Activated T-cell treated with anti-CD3 and anti-CD28 coated beads, Interleukin-2, amount 50 U/mL, for 24 hours (primary cell): ENCODE data around the gene ZNF621.

ENCODE experiments used
- DNase-seq: peaks from one replicate; pipeline ENCODE4 v3.0.0-alpha.2; 2020
- H3K27ac Mint-ChIP-seq: 2 replicates; pipeline ENCODE4 v1.8.0; 2020; ENCODE audit warnings: mild to moderate bottlenecking, mixed read lengths
- H3K27me3 Mint-ChIP-seq: 2 replicates; pipeline ENCODE4 v1.8.0; 2020; ENCODE audit warnings: mixed read lengths
- H3K36me3 Mint-ChIP-seq: 2 replicates; pipeline ENCODE4 v1.8.0; 2020; ENCODE audit warnings: low read depth, mixed read lengths
- H3K4me1 Mint-ChIP-seq: 2 replicates; pipeline ENCODE4 v1.8.0; 2020; ENCODE audit warnings: low read depth, mixed read lengths
- H3K4me3 Mint-ChIP-seq: 2 replicates; pipeline ENCODE4 v1.8.0; 2020; ENCODE audit warnings: mild to moderate bottlenecking, moderate library complexity, mixed read lengths
- H3K9me3 Mint-ChIP-seq: 2 replicates; pipeline ENCODE4 v1.8.0; 2020; ENCODE audit warnings: mixed read lengths

ZNF621 gene

GRCh38 chr3:40524568-40525285 lies at the start of gene ZNF621:
TSS of gene ZNF621 (plus strand) at chr3:40524960. CDS start at chr3:40525841, 881 bp downstream.
- no peaks in the 10 kb centered on the region for H3K27me3 Mint-ChIP-seq
- peak within 1 kb of the TSS; percentile 95 for H3K27ac Mint-ChIP-seq
- peak within 1 kb of the TSS; percentile 91 for H3K4me3 Mint-ChIP-seq
- peaks cover 21% of the 10 kb centered on the region for H3K4me1 Mint-ChIP-seq
- H3K9me3 Mint-ChIP-seq = no peaks in the 10 kb centered on the region
- H3K36me3 Mint-ChIP-seq = peaks cover 46% of the 10 kb centered on the region
- DNase-seq = peak; percentile 92

GRCh38 chr3:40476478-40477470 lies 48.0 kb upstream of the ZNF621 start, which contains the start of gene ZNF619:
TSS of gene ZNF619 (plus strand) at chr3:40477122. CDS start at chr3:40477980, 858 bp downstream.
- H3K4me3 Mint-ChIP-seq = peak within 1 kb of the TSS; percentile 86
- H3K27me3 Mint-ChIP-seq = no peaks in the 10 kb centered on the region
- no peaks in the 10 kb centered on the region for H3K9me3 Mint-ChIP-seq
- H3K27ac Mint-ChIP-seq = peak within 1 kb of the TSS; percentile 91
- H3K4me1 Mint-ChIP-seq = peaks cover 20% of the 10 kb centered on the region
- peaks cover 43% of the 10 kb centered on the region for H3K36me3 Mint-ChIP-seq
- DNase-seq = peak; percentile 76

- peaks cover 25% of the 10 kb centered on the region for H3K4me1 Mint-ChIP-seq
- H3K27ac Mint-ChIP-seq = peak overlapping the region; percentile 91
- no peaks in the 10 kb centered on the region for H3K9me3 Mint-ChIP-seq
- no peak for DNase-seq
- H3K27me3 Mint-ChIP-seq = no peaks in the 10 kb centered on the region
- peak overlapping the region; percentile 86 for H3K4me3 Mint-ChIP-seq
- H3K36me3 Mint-ChIP-seq = peaks cover 49% of the 10 kb centered on the region
Measured at GRCh38 chr3:40477666-40478065, 47.1 kb upstream of the ZNF621 start.

- Mint-ChIP-seq H3K4me3 (no peak overlapping the region), H3K4me1 (peaks cover 12% of the 10 kb centered on the region), H3K27ac (no peak overlapping the region), H3K36me3 (peaks cover 70% of the 10 kb centered on the region), H3K9me3 (peaks cover 24% of the 10 kb centered on the region), H3K27me3 (no peaks in the 10 kb centered on the region)
- no peak for DNase-seq
Measured at GRCh38 chr3:40487172-40487571, 37.6 kb upstream of the ZNF621 start.

- Mint-ChIP-seq H3K36me3 (peaks cover 44% of the 10 kb centered on the region), H3K4me1 (no peaks in the 10 kb centered on the region), H3K27me3 (no peaks in the 10 kb centered on the region), H3K4me3 (no peak overlapping the region), H3K9me3 (peaks cover 24% of the 10 kb centered on the region), H3K27ac (no peak overlapping the region)
- no peak for DNase-seq
Measured at GRCh38 chr3:40490916-40491315, 33.8 kb upstream of the ZNF621 start.

GRCh38 chr3:40494698-40495097 lies 30.1 kb upstream of the ZNF621 start:
- no peak overlapping the region for H3K4me3 Mint-ChIP-seq
- H3K4me1 Mint-ChIP-seq = no peaks in the 10 kb centered on the region
- no peak overlapping the region for H3K27ac Mint-ChIP-seq
- H3K9me3 Mint-ChIP-seq = peaks cover 4% of the 10 kb centered on the region
- DNase-seq = no peak
- peaks cover 9% of the 10 kb centered on the region for H3K36me3 Mint-ChIP-seq
- H3K27me3 Mint-ChIP-seq = no peaks in the 10 kb centered on the region

- H3K4me3 Mint-ChIP-seq = no peak overlapping the region
- no peaks in the 10 kb centered on the region for H3K4me1 Mint-ChIP-seq
- H3K27ac Mint-ChIP-seq = no peak overlapping the region
- no peak for DNase-seq
- no peaks in the 10 kb centered on the region for H3K27me3 Mint-ChIP-seq
- H3K9me3 Mint-ChIP-seq = no peaks in the 10 kb centered on the region
- no peaks in the 10 kb centered on the region for H3K36me3 Mint-ChIP-seq
Measured at GRCh38 chr3:40497288-40497687, 27.5 kb upstream of the ZNF621 start.

- H3K9me3 Mint-ChIP-seq = no peaks in the 10 kb centered on the region
- no peaks in the 10 kb centered on the region for H3K36me3 Mint-ChIP-seq
- no peak overlapping the region for H3K27ac Mint-ChIP-seq
- no peaks in the 10 kb centered on the region for H3K27me3 Mint-ChIP-seq
- no peak overlapping the region for H3K4me3 Mint-ChIP-seq
- DNase-seq = no peak
- peaks cover 5% of the 10 kb centered on the region for H3K4me1 Mint-ChIP-seq
Measured at GRCh38 chr3:40499952-40500351, 24.8 kb upstream of the ZNF621 start.

- no peak overlapping the region for H3K27ac Mint-ChIP-seq
- DNase-seq = no peak
- no peak overlapping the region for H3K4me3 Mint-ChIP-seq
- H3K36me3 Mint-ChIP-seq = peaks cover 7% of the 10 kb centered on the region
- no peaks in the 10 kb centered on the region for H3K27me3 Mint-ChIP-seq
- H3K9me3 Mint-ChIP-seq = no peaks in the 10 kb centered on the region
- peaks cover 25% of the 10 kb centered on the region for H3K4me1 Mint-ChIP-seq
Measured at GRCh38 chr3:40502034-40502433, 22.7 kb upstream of the ZNF621 start.

- Mint-ChIP-seq H3K4me1 (peaks cover 25% of the 10 kb centered on the region), H3K27ac (peak overlapping the region; percentile 91), H3K4me3 (peak overlapping the region; percentile 91), H3K36me3 (peaks cover 18% of the 10 kb centered on the region), H3K27me3 (no peaks in the 10 kb centered on the region), H3K9me3 (no peaks in the 10 kb centered on the region)
- no peak for DNase-seq
Measured at GRCh38 chr3:40504636-40505430, 19.9 kb upstream of the ZNF621 start.

- Mint-ChIP-seq H3K27me3 (no peaks in the 10 kb centered on the region), H3K4me3 (peak within 1 kb of the TSS; percentile 91), H3K9me3 (no peaks in the 10 kb centered on the region), H3K27ac (peak within 1 kb of the TSS; percentile 91), H3K36me3 (peaks cover 27% of the 10 kb centered on the region), H3K4me1 (peaks cover 25% of the 10 kb centered on the region)
- peak; percentile 75 for DNase-seq
Measured at GRCh38 chr3:40505599-40506462, 18.9 kb upstream of the ZNF621 start, which contains the start of gene ZNF620. TSS of gene ZNF620 (plus strand) at chr3:40506039. CDS start at chr3:40506353, 314 bp downstream.

- Mint-ChIP-seq H3K4me1 (peaks cover 8% of the 10 kb centered on the region), H3K27ac (no peak overlapping the region), H3K4me3 (no peak overlapping the region), H3K27me3 (no peaks in the 10 kb centered on the region), H3K9me3 (no peaks in the 10 kb centered on the region), H3K36me3 (peaks cover 59% of the 10 kb centered on the region)
- no peak for DNase-seq
Measured at GRCh38 chr3:40511031-40511718, 13.6 kb upstream of the ZNF621 start.

GRCh38 chr3:40516201-40516600 lies 8.6 kb upstream of the ZNF621 start:
- Mint-ChIP-seq H3K4me3 (no peak overlapping the region), H3K27me3 (no peaks in the 10 kb centered on the region), H3K9me3 (no peaks in the 10 kb centered on the region), H3K27ac (no peak overlapping the region), H3K36me3 (peaks cover 46% of the 10 kb centered on the region), H3K4me1 (no peaks in the 10 kb centered on the region)
- no peak for DNase-seq
